ENCODE results near the gene CREM. TPM values are rescaled to one million over a fixed set of nuclear protein-coding genes. Genes with fewer than 3 reads are reported as not detected.

The CREM gene
- total RNA-seq, 1 experiment from 2014 or later: 21.4 TPM

DNA sequence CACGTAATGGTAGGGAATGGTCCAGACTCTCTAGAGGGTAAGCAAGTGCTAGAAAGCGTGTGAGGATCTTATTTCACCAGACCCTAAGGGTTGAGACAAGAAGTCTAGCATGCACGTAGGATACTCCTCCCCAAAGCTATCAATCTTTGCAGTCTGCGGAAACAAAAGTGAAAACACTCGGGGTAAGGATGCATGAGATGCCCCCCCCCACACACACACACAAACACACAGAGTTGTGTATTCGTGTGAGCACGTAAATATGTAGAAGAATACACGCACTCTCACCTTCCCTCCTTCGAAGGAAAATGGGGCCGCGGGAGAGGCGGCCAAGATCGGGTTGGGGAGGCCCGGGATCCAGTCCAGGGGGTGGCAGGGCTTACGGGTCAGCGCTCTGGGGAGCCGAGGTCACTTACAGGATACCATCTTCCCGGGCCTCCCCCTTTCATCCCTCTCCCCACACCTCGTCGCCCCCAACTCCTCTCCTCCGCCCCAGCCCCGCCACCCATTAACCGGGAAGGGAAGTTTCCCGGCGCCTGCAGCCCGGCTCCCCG is 37.0 kb upstream of the CREM start:
- Histone ChIP-seq H3K27ac (ENCODE audit: low read depth, low read length) (peak overlapping the region; percentile 37; the same call in 1 of the 2 replicates), H3K36me3 (ENCODE audit: control insufficient read depth in 1 of 2, insufficient read depth in 2 of 2, low read length in 2 of 2) (no peaks in the 10 kb centered on the region), H3K9me2 (ENCODE audit: insufficient read depth) (no peaks in the 10 kb centered on the region), H4K20me1 (ENCODE audit: insufficient read depth) (no peaks in the 10 kb centered on the region), H3K4me3 (replicated peaks in 1 of 2; ENCODE audit: low read depth in 1 of 2, low read length in 2 of 2) (peak overlapping the region; percentile 85 to 91), H3K9me3 (ENCODE audit: control insufficient read depth in 1 of 2, insufficient read depth in 1 of 2, low read depth in 1 of 2, low read length in 2 of 2) (peaks cover 0 to 5% of the 10 kb centered on the region in 2 experiments; a peak in 1 of 4 replicates), H2AFZ (ENCODE audit: low read depth, low read length, poor library complexity, severe bottlenecking) (peak overlapping the region; percentile 72), H3K4me2 (ENCODE audit: low read length) (peak overlapping the region; percentile 85), H3K27me3 (ENCODE audit: insufficient read depth, low read length) (no peaks in the 10 kb centered on the region), H3K4me1 (ENCODE audit: control insufficient read depth in 1 of 2, insufficient read depth in 2 of 2, low read length in 2 of 2) (peaks cover 3 to 19% of the 10 kb centered on the region in 2 experiments; a peak in 2 of 4 replicates), H3K9ac (ENCODE audit: low read length) (peak overlapping the region; percentile 91), H3K79me2 (ENCODE audit: insufficient read depth, low read length) (peaks cover 51% of the 10 kb centered on the region)
- intact Hi-C loops (cut with micrococcal nuclease): no loop called here
- BruUV-seq (replicated peaks): no TSS peak
- TF ChIP-seq ZFX (IDR thresholded peaks at IDR 0.05): 0 out of 2 replicates have a peak, but pooled peaks have one; percentile 30
- no peak for TF ChIP-seq POLR2AphosphoS5 (IDR thresholded peaks at IDR 0.05; ENCODE audit: low read depth, low read length)
- TF ChIP-seq RAD21 (IDR thresholded peaks at IDR 0.05; ENCODE audit: low read depth): no peak
- TF ChIP-seq EZH2 (IDR thresholded peaks at IDR 0.05): no peak
- no peak for TF ChIP-seq EGR1 (IDR thresholded peaks at IDR 0.05; ENCODE audit: low read depth)
- TF ChIP-seq FOSL1 (IDR thresholded peaks at IDR 0.05; ENCODE audit: low read depth): no peak
- TF ChIP-seq ELF1 (IDR thresholded peaks at IDR 0.05; ENCODE audit: borderline replicate concordance, low read depth): no peak
- TF ChIP-seq SIN3A (IDR thresholded peaks at IDR 0.05; ENCODE audit: low read depth): no peak
- POLR2A ChIA-PET: no interaction called here
- DNase-seq (ENCODE audit: low read depth, low spot score): no peak
- RAD21 ChIA-PET (ENCODE audit: low non-redundant PET in 1 of 2, low total read pairs in 2 of 2, uncharacterized antibody in 2 of 2, unreplicated experiment in 2 of 2): no interaction called here
- CTCF ChIA-PET: no interaction called here
- peak; percentile 41 for ATAC-seq

DNA sequence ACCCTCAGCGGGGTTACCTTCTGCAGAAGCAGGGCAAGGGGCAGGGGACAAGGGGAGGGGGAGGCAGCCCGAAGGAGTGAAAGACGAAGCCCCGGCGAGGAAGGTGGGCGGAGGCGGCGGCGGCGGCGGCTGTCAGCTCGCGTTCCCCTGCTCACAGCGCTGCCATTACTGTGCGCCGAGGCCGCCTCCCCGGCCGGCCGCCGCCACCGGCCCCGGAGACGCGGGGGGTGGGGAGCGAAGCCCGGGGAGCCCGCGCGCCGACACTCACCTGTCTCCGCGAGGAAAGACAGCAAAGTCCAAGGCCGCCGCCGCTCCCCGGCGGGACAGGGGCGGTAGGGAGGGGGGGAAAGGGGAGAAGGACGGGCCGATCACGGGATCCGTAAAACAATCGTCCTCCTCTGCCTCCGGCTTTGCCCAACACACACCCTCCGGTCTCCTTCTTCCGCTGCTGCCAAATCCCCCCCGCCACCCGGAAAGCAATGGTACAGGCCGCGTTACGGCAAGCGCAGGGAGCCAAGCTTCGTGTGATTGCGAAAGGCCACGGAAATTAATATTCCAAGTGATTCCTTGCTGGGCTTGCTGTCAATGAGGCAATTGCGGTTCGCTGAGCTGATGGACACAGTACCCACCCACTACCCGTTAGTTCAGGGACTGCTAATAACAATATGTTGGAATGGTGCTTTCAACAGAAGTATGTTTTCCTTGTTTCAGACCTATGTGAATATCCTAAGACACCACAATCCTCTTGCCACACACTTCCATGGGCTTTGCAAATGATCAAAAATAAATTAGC is 36.3 kb upstream of the CREM start, which contains the start of gene CUL2:
Gene CUL2, minus strand, starts transcription at position 180 of the 793 bp plus-strand sequence. CDS start 19,024 bp downstream, outside the sequence.
- intact Hi-C loops (cut with micrococcal nuclease): no loop called here
- no peaks in the 10 kb centered on the region for H3K36me3 ChIP-seq (ENCODE audit: control insufficient read depth in 1 of 2, insufficient read depth in 2 of 2, low read length in 2 of 2)
- RAD21 ChIA-PET (ENCODE audit: low non-redundant PET in 1 of 2, low total read pairs in 2 of 2, uncharacterized antibody in 2 of 2, unreplicated experiment in 2 of 2): no interaction called here
- H3K27me3 ChIP-seq (ENCODE audit: insufficient read depth, low read length): no peaks in the 10 kb centered on the region
- ATAC-seq (peak; percentile 95), DNase-seq (ENCODE audit: low read depth, low spot score) (peak; percentile 92)
- H3K4me1 ChIP-seq (ENCODE audit: control insufficient read depth in 1 of 2, insufficient read depth in 2 of 2, low read length in 2 of 2): peaks cover 3 to 19% of the 10 kb centered on the region in 2 experiments; a peak in 2 of 4 replicates
- peaks cover 0 to 5% of the 10 kb centered on the region in 2 experiments; a peak in 1 of 4 replicates for H3K9me3 ChIP-seq (ENCODE audit: control insufficient read depth in 1 of 2, insufficient read depth in 1 of 2, low read depth in 1 of 2, low read length in 2 of 2)
- peak within 1 kb of the TSS; percentile 58 for H3K27ac ChIP-seq (ENCODE audit: low read depth, low read length)
- peak within 1 kb of the TSS; percentile 72 for H2AFZ ChIP-seq (ENCODE audit: low read depth, low read length, poor library complexity, severe bottlenecking)
- H3K79me2 ChIP-seq (ENCODE audit: insufficient read depth, low read length): peaks cover 47% of the 10 kb centered on the region
- peak within 1 kb of the TSS; percentile 85 for H3K4me2 ChIP-seq (ENCODE audit: low read length)
- POLR2A ChIA-PET: no interaction called here
- peak within 1 kb of the TSS; percentile 85 to 91 for H3K4me3 ChIP-seq (replicated peaks in 1 of 2; ENCODE audit: low read depth in 1 of 2, low read length in 2 of 2)
- no TSS peak for BruUV-seq (replicated peaks)
- no peaks in the 10 kb centered on the region for H3K9me2 ChIP-seq (ENCODE audit: insufficient read depth)
- H3K9ac ChIP-seq (ENCODE audit: low read length): peak within 1 kb of the TSS; percentile 91
- CTCF ChIA-PET: interaction anchor here (1.1 kb wide), 1 partner anchor 96 kb away, joined by 6 read pairs; no protein-coding TSS in a partner anchor
- no peaks in the 10 kb centered on the region for H4K20me1 ChIP-seq (ENCODE audit: insufficient read depth)
- TF ChIP-seq ZFX (IDR thresholded peaks at IDR 0.05): no peak; the same call in 1 of the 2 replicates
- peak; percentile 66; the same call in 1 of the 2 replicates for TF ChIP-seq CBX3 (IDR thresholded peaks at IDR 0.05; ENCODE audit: low read depth)
- peak; percentile 75 for TF ChIP-seq POLR2AphosphoS5 (IDR thresholded peaks at IDR 0.05; ENCODE audit: low read depth, low read length)
- TF ChIP-seq, protein P1, sequence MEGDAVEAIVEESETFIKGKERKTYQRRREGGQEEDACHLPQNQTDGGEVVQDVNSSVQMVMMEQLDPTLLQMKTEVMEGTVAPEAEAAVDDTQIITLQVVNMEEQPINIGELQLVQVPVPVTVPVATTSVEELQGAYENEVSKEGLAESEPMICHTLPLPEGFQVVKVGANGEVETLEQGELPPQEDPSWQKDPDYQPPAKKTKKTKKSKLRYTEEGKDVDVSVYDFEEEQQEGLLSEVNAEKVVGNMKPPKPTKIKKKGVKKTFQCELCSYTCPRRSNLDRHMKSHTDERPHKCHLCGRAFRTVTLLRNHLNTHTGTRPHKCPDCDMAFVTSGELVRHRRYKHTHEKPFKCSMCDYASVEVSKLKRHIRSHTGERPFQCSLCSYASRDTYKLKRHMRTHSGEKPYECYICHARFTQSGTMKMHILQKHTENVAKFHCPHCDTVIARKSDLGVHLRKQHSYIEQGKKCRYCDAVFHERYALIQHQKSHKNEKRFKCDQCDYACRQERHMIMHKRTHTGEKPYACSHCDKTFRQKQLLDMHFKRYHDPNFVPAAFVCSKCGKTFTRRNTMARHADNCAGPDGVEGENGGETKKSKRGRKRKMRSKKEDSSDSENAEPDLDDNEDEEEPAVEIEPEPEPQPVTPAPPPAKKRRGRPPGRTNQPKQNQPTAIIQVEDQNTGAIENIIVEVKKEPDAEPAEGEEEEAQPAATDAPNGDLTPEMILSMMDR (IDR thresholded peaks at IDR 0.05 in 2 of 3, conservative IDR thresholded peaks at IDR 0.05 in 1 of 3; ENCODE audit: borderline replicate concordance in 1 of 3, insufficient read depth in 1 of 3, low read depth in 2 of 3, low read length in 2 of 3): no peak
- peak; percentile 88 for TF ChIP-seq YY1 (IDR thresholded peaks at IDR 0.05; ENCODE audit: extremely low read depth, insufficient replicate concordance, low read depth, low read length)
- TF ChIP-seq FOSL1 (IDR thresholded peaks at IDR 0.05; ENCODE audit: low read depth): no peak
- TF ChIP-seq CEBPB (IDR thresholded peaks at IDR 0.05; ENCODE audit: low read depth): peak; percentile 97
- peak; percentile 96 for TF ChIP-seq SP1 (IDR thresholded peaks at IDR 0.05; ENCODE audit: low read depth)
- TF ChIP-seq, protein P2, sequence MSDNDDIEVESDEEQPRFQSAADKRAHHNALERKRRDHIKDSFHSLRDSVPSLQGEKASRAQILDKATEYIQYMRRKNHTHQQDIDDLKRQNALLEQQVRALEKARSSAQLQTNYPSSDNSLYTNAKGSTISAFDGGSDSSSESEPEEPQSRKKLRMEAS (IDR thresholded peaks at IDR 0.05): peak; percentile 75
- no peak for TF ChIP-seq RAD21 (IDR thresholded peaks at IDR 0.05; ENCODE audit: low read depth)
- peak; percentile 59 for TF ChIP-seq JUND (IDR thresholded peaks at IDR 0.05)

Data from HCT116 (cell line).